ENCODE measurements around the gene AMBP.

AMBP gene

GRCh38 chr9:114078021-114078780 is at the start of gene AMBP:
Gene AMBP, minus strand, starts transcription at chr9:114078300. Its CDS starts 91 bp downstream, at chr9:114078209.
- DNase-seq (ENCODE audit: low read depth in 2 of 2) = no peak

GRCh38 chr9:114126247-114127060 is 48.4 kb upstream of the AMBP start:
- no peak for DNase-seq (ENCODE audit: low read depth in 2 of 2)

GRCh38 chr9:114125476-114126013 is 47.4 kb upstream of the AMBP start:
- DNase-seq (ENCODE audit: low read depth in 2 of 2) = no peak

- no peak for DNase-seq (ENCODE audit: low read depth in 2 of 2)
Measured at GRCh38 chr9:114124666-114125475, 46.8 kb upstream of the AMBP start.

GRCh38 chr9:114124138-114124537 is 46.0 kb upstream of the AMBP start:
- DNase-seq (ENCODE audit: low read depth in 2 of 2) = no peak

GRCh38 chr9:114123031-114123977 is 45.2 kb upstream of the AMBP start:
- DNase-seq (ENCODE audit: low read depth in 2 of 2) = no peak

- DNase-seq (ENCODE audit: low read depth in 2 of 2) = no peak
Measured at GRCh38 chr9:114122136-114123027, 44.3 kb upstream of the AMBP start.

- no peak for DNase-seq (ENCODE audit: low read depth in 2 of 2)
Measured at GRCh38 chr9:114121227-114122135, 43.4 kb upstream of the AMBP start.

- no peak for DNase-seq (ENCODE audit: low read depth in 2 of 2)
Measured at GRCh38 chr9:114120192-114121014, 42.3 kb upstream of the AMBP start.

GRCh38 chr9:114119242-114120191 is 41.4 kb upstream of the AMBP start:
- no peak for DNase-seq (ENCODE audit: low read depth in 2 of 2)

- no peak for DNase-seq (ENCODE audit: low read depth in 2 of 2)
Measured at GRCh38 chr9:114117996-114118830, 40.1 kb upstream of the AMBP start.

GRCh38 chr9:114117614-114117995 is 39.5 kb upstream of the AMBP start:
- DNase-seq (ENCODE audit: low read depth in 2 of 2) = no peak

GRCh38 chr9:114116126-114116747 is 38.1 kb upstream of the AMBP start:
- DNase-seq (ENCODE audit: low read depth in 2 of 2) = no peak

- DNase-seq (ENCODE audit: low read depth in 2 of 2) = no peak
Measured at GRCh38 chr9:114115654-114116125, 37.6 kb upstream of the AMBP start.

- DNase-seq (ENCODE audit: low read depth in 2 of 2) = no peak
Measured at GRCh38 chr9:114114364-114114763, 36.3 kb upstream of the AMBP start.

Data from stimulated activated CD4-positive, alpha-beta T cell treated with anti-CD3 and anti-CD28 coated beads, Interleukin-4, amount 100 ng/mL, for 48 hours (primary cell).